H1 (cell line): ENCODE results near the gene ANKRD2. TPM values are rescaled to one million over a fixed set of nuclear protein-coding genes. Genes with fewer than 3 reads are reported as not detected.

Source experiments
- CTCF ChIA-PET: fragments of 300-600 bp; sonication (Branson Sonifier 250); formaldehyde crosslinking; loops from one replicate; lab custom pipeline; 2021; ENCODE audit not compliant: partially characterized antibody; lab: Charles Lee
- POLR2A ChIA-PET: fragments of 300-600 bp; sonication (Branson Sonifier 250); formaldehyde crosslinking; loops from one replicate; lab custom pipeline; 2021; ENCODE audit warnings: inconsistent platforms; ENCODE audit not compliant: partially characterized antibody; lab: Charles Lee
- DNase-seq, 2 experiments: peaks; one replicate each; pipeline versions ENCODE4 v3.0.0 to v3.0.0-alpha.2; 2010 to 2022; ENCODE audit warnings: low spot score in 2 of 2, low read depth in 1 of 2, mixed read lengths in 1 of 2
- FAIRE-seq: peaks from 2 replicates; lab custom pipeline; 2011; peaks lifted over from hg19 to GRCh38; lab: Jason Lieb, UNC
- H2AFZ ChIP-seq: 2 replicates; pipeline ENCODE4 v1.8.1; 2012; ENCODE audit warnings: low read length, inconsistent platforms
- H2AK5ac ChIP-seq: 2 replicates; pipeline ENCODE4 v1.6.1; 2013; ENCODE audit warnings: low read depth, low read length
- H2BK120ac ChIP-seq: replicated peaks from 2 replicates; pipeline ENCODE3; 2013; ENCODE audit warnings: low read depth, low read length, inconsistent platforms
- H2BK12ac ChIP-seq: 2 replicates; pipeline ENCODE4 v1.6.1; 2013; ENCODE audit warnings: low read depth, low read length
- H2BK15ac ChIP-seq: 2 replicates; pipeline ENCODE4 v1.6.1; 2013; ENCODE audit warnings: low read length
- H2BK20ac ChIP-seq: 2 replicates; pipeline ENCODE4 v1.6.1; 2013; ENCODE audit warnings: low read length
- H2BK5ac ChIP-seq: 2 replicates; pipeline ENCODE4 v1.6.1; 2013; ENCODE audit warnings: low read depth, low read length
- H3K14ac ChIP-seq: 2 replicates; pipeline ENCODE4 v1.6.1; 2013; ENCODE audit warnings: inconsistent platforms; ENCODE audit not compliant: insufficient read length
- H3K18ac ChIP-seq: 2 replicates; pipeline ENCODE4 v1.6.1; 2013; ENCODE audit warnings: low read length; ENCODE audit errors: extremely low read depth
- H3K23ac ChIP-seq: 2 replicates; pipeline ENCODE4 v1.6.1; 2013; ENCODE audit warnings: inconsistent platforms; ENCODE audit not compliant: insufficient read length
- H3K23me2 ChIP-seq: 2 replicates; pipeline ENCODE4 v1.6.1; 2013; ENCODE audit warnings: low read depth, low read length
- H3K27ac ChIP-seq: 2 replicates; pipeline ENCODE4 v1.6.1; 2011; ENCODE audit warnings: low read depth, low read length, inconsistent platforms
- H3K27me3 ChIP-seq, 4 experiments: replicated peaks in 1 of 4; 1 replicate in 1 of 4; 2 replicates in 3 of 4; pipeline versions ENCODE4 v1.6.1 to v1.8.1; 2011 to 2013; ENCODE audit warnings: low read length in 3 of 4, mild to moderate bottlenecking in 3 of 4, inconsistent platforms in 2 of 4, mixed read lengths in 2 of 4, moderate library complexity in 1 of 4; ENCODE audit not compliant: control insufficient read depth in 3 of 4, insufficient read depth in 3 of 4; ENCODE audit errors: extremely low read depth in 1 of 4
- H3K36me3 ChIP-seq, 4 experiments: 2 replicates each; pipeline versions ENCODE4 v1.6.1 to v1.8.1; 2011 to 2013; ENCODE audit warnings: mild to moderate bottlenecking in 4 of 4, low read length in 3 of 4, moderate library complexity in 2 of 4, control low read depth in 1 of 4, inconsistent platforms in 1 of 4; ENCODE audit not compliant: insufficient read depth in 4 of 4, control insufficient read depth in 2 of 4
- H3K4ac ChIP-seq: replicated peaks from 2 replicates; pipeline ENCODE3; 2013; ENCODE audit warnings: low read length, low read depth, mixed read lengths, inconsistent platforms; ENCODE audit not compliant: insufficient read length
- H3K4me1 ChIP-seq, 4 experiments: replicated peaks in 1 of 4; 1 replicate in 1 of 4; 2 replicates in 3 of 4; pipeline versions ENCODE4 v1.6.1 to v1.8.1; 2011 to 2013; ENCODE audit warnings: low read length in 3 of 4, inconsistent platforms in 2 of 4, mixed read lengths in 1 of 4; ENCODE audit not compliant: insufficient read depth in 4 of 4, control insufficient read depth in 3 of 4
- H3K4me2 ChIP-seq, 2 experiments: 2 replicates each; pipeline versions ENCODE4 v1.6.1 to v1.8.1; 2011 to 2013; ENCODE audit warnings: low read depth in 2 of 2, low read length in 2 of 2, control low read depth in 1 of 2, inconsistent platforms in 1 of 2, mild to moderate bottlenecking in 1 of 2; ENCODE audit not compliant: insufficient read depth in 1 of 2
- H3K4me3 ChIP-seq, 4 experiments: fragments of 200-600, 300-600 bp in 1 of 4; sonication (generic), shearing (Covaris generic), sonication (Bioruptor Twin) in 1 of 4; 2 replicates each; pipeline versions ENCODE4 v1.5.1 to v1.8.1; 2011 to 2016; ENCODE audit warnings: low read length in 4 of 4, low read depth in 3 of 4, control low read depth in 2 of 4, inconsistent platforms in 2 of 4, mild to moderate bottlenecking in 2 of 4, mixed read lengths in 1 of 4, moderate library complexity in 1 of 4; ENCODE audit not compliant: insufficient read depth in 2 of 4; ENCODE audit errors: extremely low read depth in 1 of 4
- H3K56ac ChIP-seq: replicated peaks from 2 replicates; pipeline ENCODE3; 2013; ENCODE audit warnings: low read depth, mild to moderate bottlenecking, mixed read lengths, low read length, inconsistent platforms; ENCODE audit not compliant: insufficient read length
- H3K79me1 ChIP-seq: 2 replicates; pipeline ENCODE4 v1.6.1; 2013; ENCODE audit warnings: low read depth, low read length, control low read depth
- H3K79me2 ChIP-seq, 2 experiments: 2 replicates each; pipeline versions ENCODE4 v1.6.1 to v1.8.1; 2012 to 2013; ENCODE audit warnings: low read length in 2 of 2, mild to moderate bottlenecking in 2 of 2, inconsistent platforms in 1 of 2; ENCODE audit not compliant: insufficient read depth in 2 of 2, control insufficient read depth in 1 of 2
- H3K9ac ChIP-seq, 4 experiments: replicated peaks in 1 of 4; 1 replicate in 1 of 4; 2 replicates in 3 of 4; pipeline versions ENCODE4 v1.6.1 to v1.8.1; 2011 to 2013; ENCODE audit warnings: low read depth in 3 of 4, low read length in 3 of 4, control low read depth in 2 of 4, mild to moderate bottlenecking in 2 of 4, moderate library complexity in 2 of 4, inconsistent platforms in 1 of 4; ENCODE audit errors: extremely low read depth in 1 of 4
- H3K9me3 ChIP-seq, 2 experiments: 2 replicates each; pipeline versions ENCODE4 v1.6.1 to v1.8.1; 2012 to 2013; ENCODE audit warnings: mild to moderate bottlenecking in 2 of 2, moderate library complexity in 2 of 2, control low read depth in 1 of 2, inconsistent platforms in 1 of 2, low read depth in 1 of 2, low read length in 1 of 2, mixed read lengths in 1 of 2; ENCODE audit not compliant: insufficient read depth in 2 of 2
- H4K20me1 ChIP-seq, 2 experiments: replicated peaks in 1 of 2; 2 replicates each; pipeline versions ENCODE3 to v1.8.1; 2011 to 2013; ENCODE audit warnings: inconsistent platforms in 2 of 2, low read length in 2 of 2, mild to moderate bottlenecking in 1 of 2; ENCODE audit not compliant: insufficient read depth in 2 of 2, control insufficient read depth in 1 of 2
- H4K5ac ChIP-seq: 2 replicates; pipeline ENCODE4 v1.6.1; 2013; ENCODE audit warnings: low read length, low read depth, mixed read lengths, inconsistent platforms; ENCODE audit not compliant: insufficient read length
- H4K8ac ChIP-seq: 2 replicates; pipeline ENCODE4 v1.8.0; 2013; ENCODE audit warnings: mild to moderate bottlenecking, moderate library complexity, low read length, inconsistent platforms; ENCODE audit not compliant: insufficient read depth; ENCODE audit errors: extremely low read depth
- H4K91ac ChIP-seq: replicated peaks from 2 replicates; pipeline ENCODE3; 2013; ENCODE audit warnings: low read length, mixed read lengths, inconsistent platforms; ENCODE audit not compliant: insufficient read length
- E2F6 ChIP-seq: IDR thresholded peaks from 2 replicates; pipeline ENCODE4 v1.6.1; 2012; ENCODE audit warnings: inconsistent platforms
- EZH2 ChIP-seq: fragments of 200-600 bp; sonication (generic); IDR thresholded peaks from 2 replicates; pipeline ENCODE4 v1.7.1; 2012; ENCODE audit warnings: low read depth, mild to moderate bottlenecking, moderate library complexity, low read length, inconsistent platforms; ENCODE audit not compliant: severe bottlenecking
- PHF8 ChIP-seq: fragments of 200-600 bp; sonication (generic); conservative IDR thresholded peaks from 2 replicates; pipeline ENCODE4 v1.7.1; 2012; ENCODE audit warnings: low read depth, mild to moderate bottlenecking, inconsistent platforms, low read length, moderate library complexity
- POLR2AphosphoS5 ChIP-seq: IDR thresholded peaks from 2 replicates; pipeline ENCODE4 v1.6.1; 2011; ENCODE audit warnings: low read depth, low read length
- RXRA ChIP-seq: IDR thresholded peaks from 2 replicates; pipeline ENCODE4 v1.6.1; 2011; ENCODE audit warnings: low read depth, mild to moderate bottlenecking, low read length, moderate library complexity; ENCODE audit not compliant: insufficient read depth
- TAF7 ChIP-seq: optimal IDR thresholded peaks from 2 replicates; pipeline ENCODE3; 2011; ENCODE audit warnings: low read depth, mild to moderate bottlenecking, inconsistent platforms, low read length, moderate library complexity, borderline replicate concordance
- WGBS, 2 experiments: shearing (Covaris generic) in 1 of 2; methylation state at CpG; one replicate each; pipeline versions ENCODE4 v1.1.6 to v1.1.7; 2013 to 2015; ENCODE audit warnings: low lambda C conversion rate in 2 of 2, mixed read lengths in 2 of 2, inconsistent platforms in 1 of 2, low coverage in 1 of 2, missing lambda C conversion rate in 1 of 2; ENCODE audit not compliant: insufficient replicate concordance in 2 of 2, insufficient coverage in 1 of 2, insufficient read length in 1 of 2; ENCODE audit errors: extremely low coverage in 1 of 2, missing lambda C conversion rate in 1 of 2; 5-methylcytosine and 5-hydroxymethylcytosine counted together
- polyA plus RNA-seq, 7 experiments: library from polyadenylated mRNA; depleted of rRNA in 3 of 7; stranded (reverse) in 5 of 7; unstranded in 2 of 7; fragments of >200 nt in 5 of 7; fragments of 200-250 nt in 2 of 7; gene quantifications; 1 replicate in 5 of 7; 2 replicates in 1 of 7; 4 replicates in 1 of 7; pipeline versions ENCODE4 v1.2.1 to v1.2.3, GENCODE V29; 2011 to 2013; ENCODE audit warnings: missing spikeins in 2 of 7, mixed read lengths in 2 of 7
- total RNA-seq: library from RNA; stranded (reverse); fragmentation: NEBNext Ultra II Directional; extraction: Animal tissue kit (Norgen Biotek cat#: 25700); gene quantifications from 2 replicates; pipeline ENCODE4 v1.2.1, GENCODE V29; 2021

The ANKRD2 gene
- total and polyA plus RNA-seq, 2 of the 8 experiments (the other 6 are each of a cell fraction or from before 2014, with no cell fraction given): not detected

GRCh38 chr10:97618733-97619132 lies 46.2 kb downstream of the ANKRD2 start:
- TF ChIP-seq RXRA (no peak), EZH2 (no peak), POLR2AphosphoS5 (no peak), PHF8 (no peak), E2F6 (no peak), TAF7 (no peak)
- no peaks in the 10 kb centered on the region for H3K9me3 ChIP-seq
- no peaks in the 10 kb centered on the region for H3K79me1 ChIP-seq
- H3K18ac ChIP-seq: no peak overlapping the region
- H3K4me1 ChIP-seq: no peaks in the 10 kb centered on the region
- H3K4me3 ChIP-seq: no peak overlapping the region
- H4K8ac ChIP-seq: no peak overlapping the region
- H4K91ac ChIP-seq: no peak overlapping the region
- H3K4me2 ChIP-seq: no peak overlapping the region
- no peaks in the 10 kb centered on the region for H3K27me3 ChIP-seq
- H4K20me1 ChIP-seq: peaks cover 0 to 4% of the 10 kb centered on the region in 2 experiments
- H2AFZ ChIP-seq: no peak overlapping the region
- CTCF ChIA-PET: interaction anchor here (0.6 to 12.2 kb wide), 3 partner anchors 31 to 1609 kb away, joined by 3 to 152 read pairs (median 3); partner anchors contain the start of gene ANKRD2
- 77% methylated on average over 4 of the region's 4 CpGs; no CpG with 5 or more reads in 1 of the 2 experiments for WGBS, 2 experiments
- H3K23ac ChIP-seq: no peak overlapping the region
- no peak for FAIRE-seq
- no peak for DNase-seq
- H2BK15ac ChIP-seq: no peak overlapping the region
- POLR2A ChIA-PET: interaction anchor here (1.6 kb wide), 1 partner anchor 8 kb away, joined by 5 read pairs; no protein-coding TSS in a partner anchor
- no peak overlapping the region for H3K14ac ChIP-seq
- no peak overlapping the region for H3K56ac ChIP-seq
- H2AK5ac ChIP-seq: no peak overlapping the region
- no peak overlapping the region for H2BK120ac ChIP-seq
- no peak overlapping the region for H3K27ac ChIP-seq
- no peaks in the 10 kb centered on the region for H3K23me2 ChIP-seq
- no peak overlapping the region for H2BK5ac ChIP-seq
- H3K9ac ChIP-seq: no peak overlapping the region
- no peak overlapping the region for H2BK20ac ChIP-seq
- peaks cover 0 to 3% (median 2%) of the 10 kb centered on the region in 4 experiments; a peak in 1 of 8 replicates for H3K36me3 ChIP-seq
- no peak overlapping the region for H2BK12ac ChIP-seq
- no peak overlapping the region for H4K5ac ChIP-seq
- H3K79me2 ChIP-seq: no peaks in the 10 kb centered on the region
- H3K4ac ChIP-seq: no peak overlapping the region
